Measurements from ENCODE around the gene ARID3A.
"Not testable (repeated sequence)": the region's sequence is repeated elsewhere in the genome, so short reads cannot be mapped to it uniquely, and the experiment has no call there.

Gene ARID3A

GRCh38 chr19:1019980-1020867, 94.4 kb downstream of the ARID3A start:
- DNase-seq, result peak in 2 of 5 donors; percentile 41 to 45

- DNase-seq, result peak; percentile 96 to 98 (median 97)
Observed at GRCh38 chr19:1020868-1021425, 95.1 kb downstream of the ARID3A start, which contains the start of gene TMEM259. TSS of gene TMEM259 (minus strand) at chr19:1021123. CDS start at chr19:1020996, 127 bp downstream.

GRCh38 chr19:1023883-1024188, 98.0 kb downstream of the ARID3A start:
- not testable (repeated sequence) for DNase-seq

- not testable (repeated sequence) for DNase-seq
Observed at GRCh38 chr19:1025080-1025479, 99.2 kb downstream of the ARID3A start.
